Stimulated activated CD8-positive, alpha-beta memory T cell treated with anti-CD3 and anti-CD28 coated beads, Interleukin-15, amount 100 ng/mL, for 4 hours (primary cell): ENCODE results near the gene SLC6A17.

ENCODE experiments used
- DNase-seq, 2 donors: peaks; one replicate each; pipeline ENCODE4 v3.0.0-alpha.2; 2020; ENCODE audit warnings: low read depth in 2 of 2

The SLC6A17 gene

GRCh38 chr1:110220324-110220723, 70.0 kb downstream of the SLC6A17 start:
- DNase-seq, result no peak

GRCh38 chr1:110221119-110221518, 70.8 kb downstream of the SLC6A17 start:
- DNase-seq, result no peak

GRCh38 chr1:110223127-110223526, 72.8 kb downstream of the SLC6A17 start:
- DNase-seq, result no peak

- no peak for DNase-seq
These were observed 73.3 kb downstream of the SLC6A17 start for GRCh38 chr1:110223581-110223980.

- DNase-seq, result no peak
These were observed 74.1 kb downstream of the SLC6A17 start for GRCh38 chr1:110224240-110224995.

GRCh38 chr1:110225212-110225611, 74.9 kb downstream of the SLC6A17 start:
- DNase-seq, result no peak

GRCh38 chr1:110225756-110226404, 75.6 kb downstream of the SLC6A17 start:
- no peak for DNase-seq

GRCh38 chr1:110227774-110228173, 77.5 kb downstream of the SLC6A17 start:
- DNase-seq, result no peak

GRCh38 chr1:110228381-110228780, 78.1 kb downstream of the SLC6A17 start:
- no peak for DNase-seq

GRCh38 chr1:110228869-110229268, 78.6 kb downstream of the SLC6A17 start:
- DNase-seq, result no peak

- no peak for DNase-seq
These were observed 79.2 kb downstream of the SLC6A17 start for GRCh38 chr1:110229348-110230001.

GRCh38 chr1:110230381-110231199, 80.3 kb downstream of the SLC6A17 start:
- DNase-seq, result no peak

- no peak for DNase-seq
These were observed 83.6 kb downstream of the SLC6A17 start for GRCh38 chr1:110233861-110234260.

- DNase-seq, result no peak
These were observed 84.4 kb downstream of the SLC6A17 start for GRCh38 chr1:110234691-110235090.

- DNase-seq, result no peak
These were observed 85.0 kb downstream of the SLC6A17 start for GRCh38 chr1:110235181-110235833.

GRCh38 chr1:110235834-110236682, 85.8 kb downstream of the SLC6A17 start:
- no peak for DNase-seq

GRCh38 chr1:110237386-110238152, 87.3 kb downstream of the SLC6A17 start:
- DNase-seq, result no peak

- DNase-seq, result no peak
These were observed 89.4 kb downstream of the SLC6A17 start for GRCh38 chr1:110239441-110240430.
